HG02943 (cell line): ENCODE results near the gene ANKRD39.

Experiments used
- ATAC-seq: cut with Tn5 transposase; IDR thresholded peaks from one replicate; pipeline ENCODE4 v1.9.1; 2021; ENCODE audit warnings: mild to moderate bottlenecking, low read depth, moderate library complexity; ENCODE audit not compliant: unreplicated experiment

Gene ANKRD39

DNA sequence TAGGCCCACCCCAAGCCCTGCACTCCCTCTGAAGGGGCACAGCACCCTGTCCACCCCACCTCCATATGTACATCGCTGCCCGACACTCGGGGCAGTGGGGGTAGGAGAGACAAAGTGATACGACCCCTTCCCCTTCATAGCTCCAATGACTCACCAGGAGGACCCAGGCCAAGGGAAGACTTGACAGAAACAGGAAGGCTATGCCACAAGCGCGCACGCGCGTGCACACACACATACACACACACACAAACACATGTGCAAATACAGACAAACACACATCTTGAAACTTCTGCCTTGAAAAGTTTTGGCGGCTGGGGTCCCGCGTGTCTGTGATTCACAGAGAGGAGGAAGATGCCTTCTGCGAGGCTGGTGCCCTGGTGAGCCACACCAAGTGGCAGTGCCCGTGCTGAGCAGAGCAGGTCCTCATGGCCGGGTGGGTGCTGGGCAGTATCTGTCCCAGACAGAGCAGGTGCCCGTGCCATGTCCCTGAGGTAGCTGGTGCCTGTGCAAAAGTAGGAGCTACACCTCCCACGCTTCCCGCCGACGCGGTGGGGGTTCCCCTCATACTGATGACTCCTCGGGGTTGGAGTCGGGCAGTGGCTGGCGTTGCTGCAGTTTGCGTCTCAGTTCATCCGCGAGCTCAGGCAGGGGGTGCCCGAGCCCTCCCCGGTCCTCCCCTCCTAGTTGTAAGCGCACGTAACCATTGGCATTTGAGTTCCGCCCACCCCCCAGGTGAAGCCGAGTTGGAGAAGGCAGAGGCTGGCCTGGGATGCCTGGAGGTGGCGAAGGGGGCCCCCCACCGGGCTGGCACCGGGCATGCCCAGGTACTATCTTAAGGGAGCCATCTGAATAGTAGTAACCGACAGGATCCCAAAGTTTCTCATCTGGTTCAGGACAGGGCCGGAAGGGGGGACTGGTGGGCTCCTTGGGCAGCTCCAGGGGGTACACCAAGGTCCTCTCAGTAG, 2.5 kb upstream of the ANKRD39 start:
- no peak for ATAC-seq

- no peak for ATAC-seq
Observed at GRCh38 chr2:96859681-96860064, 1.9 kb upstream of the ANKRD39 start.

DNA sequence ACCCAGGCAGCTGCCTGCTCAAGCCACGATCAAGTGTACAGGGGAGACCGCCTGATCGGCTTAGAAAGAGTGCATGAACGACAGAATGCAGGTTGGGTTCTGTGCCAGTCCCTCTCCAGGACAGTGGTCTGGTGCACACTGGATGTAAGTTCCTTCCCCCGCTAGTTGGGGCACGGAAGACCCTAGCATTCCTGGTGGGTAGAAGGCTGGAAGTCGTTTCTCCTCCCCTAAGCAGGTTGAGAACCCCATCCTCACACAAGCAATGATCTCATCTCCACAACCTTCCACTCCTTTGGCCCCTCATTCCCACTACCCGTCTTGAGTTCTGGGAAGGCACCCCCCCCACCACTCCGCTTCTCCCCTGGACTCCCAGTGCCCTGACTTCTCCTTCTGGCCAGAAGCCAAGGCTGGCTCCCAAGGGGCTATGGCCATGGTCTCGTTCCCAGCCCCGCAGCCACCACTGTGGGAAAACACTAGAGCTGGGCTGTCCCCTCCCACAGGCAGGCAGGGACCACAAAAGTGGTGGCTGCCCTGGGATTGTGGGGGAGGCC, 1.4 kb upstream of the ANKRD39 start:
- ATAC-seq: no peak

DNA sequence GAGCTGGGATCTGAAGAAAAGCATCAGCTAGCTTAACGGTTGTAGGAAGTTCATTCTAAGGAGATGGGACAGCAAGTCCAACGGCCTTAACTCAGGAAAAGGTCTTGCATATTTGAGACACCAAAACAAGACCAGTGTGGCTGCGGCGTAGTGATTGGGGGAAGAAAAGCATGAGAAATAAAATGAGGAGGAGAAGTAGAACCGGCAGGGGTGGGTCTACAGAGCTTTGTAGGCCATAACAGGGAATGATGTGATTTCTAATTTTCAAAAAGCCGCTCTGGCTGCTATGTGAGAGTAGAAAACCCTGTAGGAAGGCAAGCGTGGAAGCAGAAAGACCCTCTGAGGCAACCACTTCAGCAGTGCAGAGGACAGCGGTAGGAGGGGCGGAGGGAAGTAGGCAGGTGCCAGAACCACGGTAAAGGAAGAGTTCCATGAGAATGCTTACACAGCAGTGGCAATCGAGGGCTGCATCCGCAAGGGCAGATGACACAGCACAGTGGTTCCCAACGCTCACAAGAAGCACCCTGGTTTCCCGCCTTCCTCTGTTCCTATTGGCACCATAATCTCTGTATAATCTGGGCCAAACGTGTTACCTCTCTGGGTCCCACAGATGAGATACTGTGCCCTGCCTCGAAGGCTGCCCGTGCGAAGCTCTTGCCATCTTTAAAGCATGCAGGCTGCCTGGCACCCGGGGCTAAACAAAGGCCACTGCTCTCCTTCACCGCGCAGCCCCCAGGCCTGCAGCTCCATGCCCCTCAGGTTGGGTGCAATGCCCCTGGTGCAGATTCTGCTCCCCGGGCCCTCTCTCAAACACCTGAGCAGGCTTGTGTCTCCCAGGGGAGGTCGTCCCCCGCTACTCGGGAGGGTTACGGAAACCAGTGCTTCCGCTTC, 795 bp downstream of the ANKRD39 start:
- ATAC-seq: peak; percentile 22

- ATAC-seq: no peak
Observed at GRCh38 chr2:96853321-96853720, 4.5 kb downstream of the ANKRD39 start.

GRCh38 chr2:96852667-96853066, 5.1 kb downstream of the ANKRD39 start:
- ATAC-seq: no peak

GRCh38 chr2:96848264-96848663, 9.6 kb downstream of the ANKRD39 start:
- ATAC-seq: no peak

- no peak for ATAC-seq
Observed at GRCh38 chr2:96847586-96847985, 10.2 kb downstream of the ANKRD39 start.

- no peak for ATAC-seq
Observed at GRCh38 chr2:96846825-96847224, 11.0 kb downstream of the ANKRD39 start.

GRCh38 chr2:96844405-96844808, 13.4 kb downstream of the ANKRD39 start:
- ATAC-seq: no peak

DNA sequence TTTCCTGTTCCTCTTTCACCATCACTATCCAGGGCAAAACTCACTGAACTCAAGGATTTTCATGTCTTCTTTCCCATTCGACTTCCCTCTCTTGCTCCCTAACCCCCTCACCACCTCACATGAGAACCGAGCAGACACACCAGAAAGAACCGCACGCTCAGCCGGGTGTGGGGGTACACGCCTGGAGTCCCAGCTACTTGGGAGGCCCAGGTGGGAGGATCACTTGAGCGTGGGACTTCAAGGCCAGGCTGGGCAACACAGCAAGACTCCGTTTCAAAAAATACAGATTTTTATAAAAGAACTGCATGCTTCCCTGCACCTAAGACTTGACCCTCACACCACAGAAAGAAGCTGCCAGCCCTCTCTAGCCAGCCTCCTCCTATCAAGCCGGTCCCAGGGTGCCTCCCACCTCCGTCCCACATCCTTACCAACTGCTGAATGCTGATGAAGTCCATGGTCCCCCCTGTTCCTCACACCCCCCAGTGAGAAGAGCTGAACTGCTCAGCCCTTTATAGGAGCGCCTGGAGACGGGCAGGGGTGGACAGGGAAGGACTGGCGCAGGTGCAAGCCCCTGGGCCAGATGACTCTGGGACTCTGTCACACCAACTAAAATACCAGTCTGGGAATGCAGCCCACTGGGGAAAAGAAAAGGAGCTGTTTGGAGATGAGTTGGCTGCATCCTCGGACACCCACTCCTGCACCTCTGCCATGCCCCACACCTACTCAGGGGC, 14.1 kb downstream of the ANKRD39 start, which contains the start of gene ANKRD23:
ANKRD23 (minus strand) TSS at position 484 of the 731 bp plus-strand sequence; CDS start at position 455, 29 bp downstream.
- no peak for ATAC-seq

GRCh38 chr2:96842600-96842999, 15.2 kb downstream of the ANKRD39 start:
- ATAC-seq: no peak

GRCh38 chr2:96841701-96842495, 15.9 kb downstream of the ANKRD39 start:
- no peak for ATAC-seq

DNA sequence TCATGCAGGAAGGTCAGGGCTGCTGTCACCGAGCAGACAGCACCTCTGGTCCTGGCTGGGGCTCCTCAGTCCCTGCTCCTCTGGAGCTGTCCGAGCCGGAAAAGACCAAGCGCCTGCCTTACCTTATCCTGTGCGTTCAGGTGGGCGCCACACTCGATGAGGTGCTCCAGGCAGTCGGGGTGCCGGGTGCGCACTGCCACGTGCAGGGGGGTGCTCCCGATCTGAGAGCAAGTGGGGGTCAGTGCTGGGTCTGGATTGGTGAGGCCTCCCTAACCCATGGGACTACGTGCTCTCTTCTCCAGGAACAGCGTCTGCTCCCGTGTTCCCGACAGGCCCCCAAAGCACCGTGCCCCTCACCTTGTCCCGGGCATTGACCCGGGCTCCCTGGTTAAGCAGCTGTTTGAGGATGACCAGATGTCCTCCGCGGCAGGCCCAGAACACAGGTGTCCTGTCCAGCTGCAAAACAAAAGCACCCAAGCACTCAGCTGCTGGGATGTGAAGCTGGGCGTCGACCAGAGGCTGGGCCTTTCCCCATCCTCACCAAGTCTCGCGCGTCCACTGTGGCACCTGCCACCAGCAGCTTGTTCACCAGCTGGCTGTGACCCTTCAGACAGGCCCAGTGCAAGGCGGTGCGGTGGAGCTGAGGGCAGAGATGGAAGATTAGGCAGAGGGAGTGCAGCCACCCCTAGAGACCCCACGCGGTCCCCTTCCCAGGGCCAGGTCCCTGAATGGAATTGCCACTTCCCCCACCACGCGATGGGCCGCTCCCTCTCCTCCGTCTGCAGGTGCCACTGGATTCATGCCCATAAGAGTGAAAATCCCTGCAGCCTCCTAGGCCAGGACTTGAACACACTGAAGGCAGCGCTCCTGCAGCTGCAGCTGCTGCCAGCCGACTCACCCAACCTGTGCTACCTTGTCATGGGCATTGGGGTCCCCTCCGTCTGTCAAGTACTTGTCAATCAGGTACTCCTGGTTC, 17.7 kb downstream of the ANKRD39 start:
- ATAC-seq: peak; percentile 7

GRCh38 chr2:96839293-96839874, 18.4 kb downstream of the ANKRD39 start:
- ATAC-seq: peak; percentile 47

DNA sequence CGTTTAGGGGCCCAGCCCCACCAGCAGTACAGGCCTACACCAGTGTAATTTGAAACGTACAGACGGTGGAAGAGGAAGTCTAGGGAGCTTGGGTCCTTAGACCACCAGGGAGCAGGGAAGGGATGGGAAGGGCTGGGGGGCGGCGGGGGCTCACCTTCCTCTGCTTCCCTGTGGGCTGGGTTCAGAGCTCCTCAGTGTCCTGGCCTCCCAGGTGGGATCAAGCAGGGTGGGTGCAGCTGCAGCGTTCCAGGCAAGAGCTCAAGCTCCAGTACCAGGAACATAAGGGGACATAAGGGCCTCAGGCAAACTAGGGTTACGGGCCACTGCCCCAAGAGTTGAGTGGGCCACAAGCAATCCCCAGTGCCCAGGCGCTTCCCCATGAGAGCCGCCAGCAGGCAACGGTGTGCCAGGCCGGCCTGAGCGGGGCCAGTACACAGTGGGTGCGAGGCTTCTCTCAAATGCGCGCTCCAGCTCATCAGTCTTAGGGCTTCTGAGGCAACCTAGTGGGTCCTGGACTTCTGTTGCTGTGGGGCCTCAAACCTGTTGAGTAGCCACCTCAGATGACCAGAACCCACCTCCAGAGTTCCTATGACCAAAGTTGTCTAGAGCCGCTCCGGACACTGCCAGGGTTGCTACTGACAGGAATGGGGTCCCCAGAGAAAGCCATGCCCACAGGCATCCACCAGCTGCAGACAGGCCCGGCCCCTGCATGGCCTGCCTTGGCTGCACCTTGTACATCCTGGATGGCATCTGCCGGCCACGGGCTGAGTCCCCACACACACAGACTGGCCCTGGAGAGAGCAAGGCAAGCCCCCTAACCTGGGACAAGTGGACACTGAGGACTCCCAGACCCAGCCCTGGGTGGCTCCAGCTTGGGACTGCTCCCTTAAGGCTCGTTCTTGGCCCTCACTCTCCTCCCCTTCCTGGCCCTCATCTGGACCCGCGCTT, 19.2 kb downstream of the ANKRD39 start:
- ATAC-seq: peak; percentile 11

DNA sequence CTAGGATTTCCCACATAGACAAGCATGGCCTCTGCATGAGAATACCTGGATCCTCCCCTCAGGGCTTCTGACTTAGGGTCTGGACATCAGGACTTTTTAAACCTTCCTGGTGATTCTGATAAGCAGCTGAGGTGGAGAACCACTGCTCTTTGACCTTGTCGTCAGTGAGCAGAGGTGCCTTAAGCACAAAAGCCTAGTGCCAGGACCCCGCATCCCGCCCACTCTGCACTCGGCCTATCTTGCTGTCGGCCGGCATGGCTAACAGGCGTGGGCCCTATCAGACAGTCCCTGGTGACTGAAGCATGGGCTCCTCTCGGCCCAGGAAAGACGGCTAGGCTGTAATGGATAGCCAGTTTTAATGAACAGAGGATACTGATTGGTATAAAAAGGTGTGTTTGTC, 20.2 kb downstream of the ANKRD39 start:
- ATAC-seq: no peak
